ENCODE data around the gene IKBKG. TPM values are rescaled to one million over a fixed set of nuclear protein-coding genes. Genes with fewer than 3 reads are reported as not detected.

IKBKG gene
- total and polyA plus RNA-seq, 2 of the 13 experiments (the other 11 are each of a cell fraction or from before 2014, with no cell fraction given) = 30.6 to 44.3 TPM

DNA sequence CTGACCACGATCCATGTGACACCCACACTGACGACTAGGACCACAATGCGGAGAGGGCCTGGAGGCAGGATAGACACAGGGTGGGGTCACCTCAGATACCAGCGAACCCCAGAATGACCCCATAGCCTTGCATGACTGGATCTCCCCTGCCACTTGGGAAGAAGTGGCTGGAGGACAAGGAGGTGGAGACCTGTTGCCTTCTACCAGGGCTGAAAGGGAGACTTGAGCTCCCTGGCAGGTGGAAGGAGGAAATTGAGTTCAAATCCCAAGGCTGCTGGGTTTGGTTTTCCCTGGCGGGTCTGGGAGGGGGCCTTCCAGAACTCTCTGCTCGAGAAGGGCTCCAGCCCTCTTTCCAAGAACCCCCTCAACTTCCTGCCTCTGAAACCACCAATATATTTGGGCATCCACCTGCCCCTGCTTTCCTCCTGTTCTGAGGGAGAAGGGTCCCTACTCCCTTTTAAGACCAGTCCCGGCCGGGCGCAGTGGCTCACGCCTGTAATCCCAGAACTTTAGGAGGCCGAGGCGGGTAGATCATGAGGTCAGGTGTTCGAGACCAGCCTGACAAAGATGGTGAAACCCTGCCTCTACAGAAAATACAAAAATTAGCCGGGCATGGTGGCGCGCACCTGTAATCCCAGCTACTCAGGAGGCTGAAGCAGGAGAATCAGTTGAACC lies 34.4 kb upstream of the IKBKG start:
- Histone ChIP-seq H3K4me1 (ENCODE audit: insufficient read depth, low read length) (peaks cover 19% of the 10 kb centered on the region), H3K79me2 (ENCODE audit: insufficient read depth, low read length) (no peaks in the 10 kb centered on the region), H3K9ac (ENCODE audit: insufficient read depth, low read depth, low read length) (no peak overlapping the region), H3K4me2 (ENCODE audit: low read depth, low read length) (no peak overlapping the region), H4K20me1 (ENCODE audit: insufficient read depth, low read length) (no peaks in the 10 kb centered on the region), H3K36me3 (replicated peaks in 1 of 2; ENCODE audit: control insufficient read depth in 1 of 2, insufficient read depth in 2 of 2, low read length in 2 of 2) (no peaks in the 10 kb centered on the region), H3K9me3 (ENCODE audit: low read length) (no peaks in the 10 kb centered on the region), H3K27me3 (ENCODE audit: control insufficient read depth in 1 of 2, insufficient read depth in 2 of 2, low read length in 2 of 2) (no peaks in the 10 kb centered on the region), H2AFZ (ENCODE audit: low read length) (no peak overlapping the region), H3K27ac (ENCODE audit: extremely low read length, insufficient read depth, low read length) (no peak overlapping the region), H3K4me3 (replicated peaks in 1 of 3; ENCODE audit: insufficient read depth in 1 of 3, low read depth in 2 of 3, low read length in 3 of 3) (no peak overlapping the region)
- in situ Hi-C loops (cut with HindIII; ENCODE audit: extremely low pct_ligation_motif_present, low pct_unique_long_range_greater_than_20kb) (no loop called here), intact Hi-C loops (cut with micrococcal nuclease; ENCODE audit: unreplicated experiment) (no loop called here)
- ATAC-seq (no peak), DNase-seq (ENCODE audit: low spot score) (no peak), FAIRE-seq (no peak)
- TF ChIP-seq, protein P1, sequence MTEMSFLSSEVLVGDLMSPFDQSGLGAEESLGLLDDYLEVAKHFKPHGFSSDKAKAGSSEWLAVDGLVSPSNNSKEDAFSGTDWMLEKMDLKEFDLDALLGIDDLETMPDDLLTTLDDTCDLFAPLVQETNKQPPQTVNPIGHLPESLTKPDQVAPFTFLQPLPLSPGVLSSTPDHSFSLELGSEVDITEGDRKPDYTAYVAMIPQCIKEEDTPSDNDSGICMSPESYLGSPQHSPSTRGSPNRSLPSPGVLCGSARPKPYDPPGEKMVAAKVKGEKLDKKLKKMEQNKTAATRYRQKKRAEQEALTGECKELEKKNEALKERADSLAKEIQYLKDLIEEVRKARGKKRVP (CRISPR knock-in tag; IDR thresholded peaks at IDR 0.05) = no peak
- TF ChIP-seq TBP (CRISPR knock-in tag; IDR thresholded peaks at IDR 0.05) (no peak), SP5 (CRISPR knock-in tag; IDR thresholded peaks at IDR 0.05; ENCODE audit: borderline replicate concordance, low read depth) (no peak)
- TF ChIP-seq, protein P2, sequence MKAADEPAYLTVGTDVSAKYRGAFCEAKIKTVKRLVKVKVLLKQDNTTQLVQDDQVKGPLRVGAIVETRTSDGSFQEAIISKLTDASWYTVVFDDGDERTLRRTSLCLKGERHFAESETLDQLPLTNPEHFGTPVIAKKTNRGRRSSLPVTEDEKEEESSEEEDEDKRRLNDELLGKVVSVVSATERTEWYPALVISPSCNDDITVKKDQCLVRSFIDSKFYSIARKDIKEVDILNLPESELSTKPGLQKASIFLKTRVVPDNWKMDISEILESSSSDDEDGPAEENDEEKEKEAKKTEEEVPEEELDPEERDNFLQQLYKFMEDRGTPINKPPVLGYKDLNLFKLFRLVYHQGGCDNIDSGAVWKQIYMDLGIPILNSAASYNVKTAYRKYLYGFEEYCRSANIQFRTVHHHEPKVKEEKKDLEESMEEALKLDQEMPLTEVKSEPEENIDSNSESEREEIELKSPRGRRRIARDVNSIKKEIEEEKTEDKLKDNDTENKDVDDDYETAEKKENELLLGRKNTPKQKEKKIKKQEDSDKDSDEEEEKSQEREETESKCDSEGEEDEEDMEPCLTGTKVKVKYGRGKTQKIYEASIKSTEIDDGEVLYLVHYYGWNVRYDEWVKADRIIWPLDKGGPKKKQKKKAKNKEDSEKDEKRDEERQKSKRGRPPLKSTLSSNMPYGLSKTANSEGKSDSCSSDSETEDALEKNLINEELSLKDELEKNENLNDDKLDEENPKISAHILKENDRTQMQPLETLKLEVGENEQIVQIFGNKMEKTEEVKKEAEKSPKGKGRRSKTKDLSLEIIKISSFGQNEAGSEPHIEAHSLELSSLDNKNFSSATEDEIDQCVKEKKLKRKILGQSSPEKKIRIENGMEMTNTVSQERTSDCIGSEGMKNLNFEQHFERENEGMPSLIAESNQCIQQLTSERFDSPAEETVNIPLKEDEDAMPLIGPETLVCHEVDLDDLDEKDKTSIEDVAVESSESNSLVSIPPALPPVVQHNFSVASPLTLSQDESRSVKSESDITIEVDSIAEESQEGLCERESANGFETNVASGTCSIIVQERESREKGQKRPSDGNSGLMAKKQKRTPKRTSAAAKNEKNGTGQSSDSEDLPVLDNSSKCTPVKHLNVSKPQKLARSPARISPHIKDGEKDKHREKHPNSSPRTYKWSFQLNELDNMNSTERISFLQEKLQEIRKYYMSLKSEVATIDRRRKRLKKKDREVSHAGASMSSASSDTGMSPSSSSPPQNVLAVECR (CRISPR knock-in tag; IDR thresholded peaks at IDR 0.05; ENCODE audit: borderline replicate concordance) = no peak
- TF ChIP-seq, protein P3, sequence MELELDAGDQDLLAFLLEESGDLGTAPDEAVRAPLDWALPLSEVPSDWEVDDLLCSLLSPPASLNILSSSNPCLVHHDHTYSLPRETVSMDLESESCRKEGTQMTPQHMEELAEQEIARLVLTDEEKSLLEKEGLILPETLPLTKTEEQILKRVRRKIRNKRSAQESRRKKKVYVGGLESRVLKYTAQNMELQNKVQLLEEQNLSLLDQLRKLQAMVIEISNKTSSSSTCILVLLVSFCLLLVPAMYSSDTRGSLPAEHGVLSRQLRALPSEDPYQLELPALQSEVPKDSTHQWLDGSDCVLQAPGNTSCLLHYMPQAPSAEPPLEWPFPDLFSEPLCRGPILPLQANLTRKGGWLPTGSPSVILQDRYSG (CRISPR knock-in tag; IDR thresholded peaks at IDR 0.05) = no peak
- POLR2A ChIA-PET = interaction anchor here (1.5 to 1.6 kb wide), 2 partner anchors 14 to 23 kb away, joined by 3 to 5 read pairs; partner anchors contain the start of gene SLC10A3
- 95% methylated on average over 10 of the region's 16 CpGs for WGBS (ENCODE audit: low lambda C conversion rate)
- CTCF ChIA-PET (ENCODE audit: low intra/inter-chr PET ratio, low total read pairs) = no interaction called here
- BruUV-seq (replicated peaks) = no TSS peak
